Osteocyte (in vitro differentiated cells): ENCODE results near the gene FGB. TPM values are rescaled to one million over a fixed set of nuclear protein-coding genes. Genes with fewer than 3 reads are reported as not detected.

ENCODE experiments used
- DNase-seq: peaks from one replicate; pipeline ENCODE4 v3.0.0; 2021; ENCODE audit warnings: mixed read lengths; ENCODE audit not compliant: unreplicated experiment; ENCODE audit errors: extremely low spot score
- H3K27ac Mint-ChIP-seq: one replicate; pipeline ENCODE4 v1.8.0; 2021; ENCODE audit warnings: mild to moderate bottlenecking, mixed read lengths; ENCODE audit not compliant: unreplicated experiment
- H3K27me3 Mint-ChIP-seq: one replicate; pipeline ENCODE4 v1.8.0; 2021; ENCODE audit warnings: mixed read lengths; ENCODE audit not compliant: unreplicated experiment
- H3K36me3 Mint-ChIP-seq: one replicate; pipeline ENCODE4 v1.8.0; 2021; ENCODE audit warnings: mixed read lengths; ENCODE audit not compliant: unreplicated experiment
- H3K4me1 Mint-ChIP-seq: one replicate; pipeline ENCODE4 v1.8.0; 2021; ENCODE audit warnings: mixed read lengths; ENCODE audit not compliant: unreplicated experiment
- H3K4me3 Mint-ChIP-seq: one replicate; pipeline ENCODE4 v1.8.0; 2021; ENCODE audit warnings: mild to moderate bottlenecking, moderate library complexity, mixed read lengths; ENCODE audit not compliant: unreplicated experiment
- H3K9me3 Mint-ChIP-seq: one replicate; pipeline ENCODE4 v1.8.0; 2021; ENCODE audit warnings: mixed read lengths; ENCODE audit not compliant: unreplicated experiment
- CTCF ChIP-seq: fragments of 200-600 bp; sonication (generic); IDR thresholded peaks from 2 replicates; pipeline ENCODE4 v1.5.0; 2021; ENCODE audit warnings: antibody characterized with exemption, mild to moderate bottlenecking, moderate library complexity
- total RNA-seq: library from RNA; stranded (reverse); gene quantifications from 2 replicates; pipeline ENCODE4 v1.2.1, GENCODE V29; 2021

FGB gene
- total RNA-seq, 1 donor from 2014 or later: not detected

- Mint-ChIP-seq H3K9me3 (no peaks in the 10 kb centered on the region), H3K4me1 (no peaks in the 10 kb centered on the region), H3K27me3 (peaks cover 19% of the 10 kb centered on the region), H3K36me3 (no peaks in the 10 kb centered on the region), H3K4me3 (no peak overlapping the region), H3K27ac (no peak overlapping the region)
- no peak for DNase-seq
- no peak for TF ChIP-seq CTCF
Measured at GRCh38 chr4:154565704-154566103, 2.9 kb downstream of the FGB start.

- Mint-ChIP-seq H3K9me3 (no peaks in the 10 kb centered on the region), H3K36me3 (no peaks in the 10 kb centered on the region), H3K27ac (no peak overlapping the region), H3K27me3 (peaks cover 17% of the 10 kb centered on the region), H3K4me1 (no peaks in the 10 kb centered on the region), H3K4me3 (no peak overlapping the region)
- TF ChIP-seq CTCF: no peak
- no peak for DNase-seq
Measured at GRCh38 chr4:154566639-154567204, 3.9 kb downstream of the FGB start.

- no peak overlapping the region for H3K4me3 Mint-ChIP-seq
- DNase-seq: no peak
- no peaks in the 10 kb centered on the region for H3K36me3 Mint-ChIP-seq
Measured at GRCh38 chr4:154569028-154569427, 6.2 kb downstream of the FGB start.

GRCh38 chr4:154569584-154569983 is 6.8 kb downstream of the FGB start:
- no peak for DNase-seq
- Mint-ChIP-seq H3K9me3 (no peaks in the 10 kb centered on the region), H3K4me3 (no peak overlapping the region), H3K27ac (no peak overlapping the region), H3K4me1 (no peaks in the 10 kb centered on the region), H3K36me3 (no peaks in the 10 kb centered on the region), H3K27me3 (peaks cover 12% of the 10 kb centered on the region)
- no peak for TF ChIP-seq CTCF

More at GRCh38 chr4:154569028-154569427, 6.2 kb downstream of the FGB start:
- no peak overlapping the region for H3K27ac Mint-ChIP-seq
- TF ChIP-seq CTCF: no peak
- no peaks in the 10 kb centered on the region for H3K9me3 Mint-ChIP-seq
- no peaks in the 10 kb centered on the region for H3K4me1 Mint-ChIP-seq
- H3K27me3 Mint-ChIP-seq: peaks cover 12% of the 10 kb centered on the region

- no peak for TF ChIP-seq CTCF
- DNase-seq: no peak
Measured at GRCh38 chr4:154573190-154573870, 10.5 kb downstream of the FGB start.

More at GRCh38 chr4:154573190-154573870, 10.5 kb downstream of the FGB start:
- peaks cover 10% of the 10 kb centered on the region for H3K27me3 Mint-ChIP-seq
- no peaks in the 10 kb centered on the region for H3K4me1 Mint-ChIP-seq
- no peaks in the 10 kb centered on the region for H3K9me3 Mint-ChIP-seq
- H3K36me3 Mint-ChIP-seq: no peaks in the 10 kb centered on the region
- no peak overlapping the region for H3K27ac Mint-ChIP-seq
- H3K4me3 Mint-ChIP-seq: no peak overlapping the region
